VCaP (cell line): ENCODE results near the gene ANKRD55.
A peak's percentile ranks its signal among the peaks of the same experiment; 100 is the strongest.

Experiments used
- H3K27ac ChIP-seq: fragments of 450-650 bp; 2 replicates; pipeline ENCODE4 v1.5.1; 2017
- TF ChIP-seq, protein P1 (sequence below): fragments of 450-650 bp; conservative IDR thresholded peaks from 2 replicates; pipeline ENCODE4 v1.5.1; 2017; ENCODE audit warnings: mild to moderate bottlenecking, moderate library complexity

The ANKRD55 gene

DNA sequence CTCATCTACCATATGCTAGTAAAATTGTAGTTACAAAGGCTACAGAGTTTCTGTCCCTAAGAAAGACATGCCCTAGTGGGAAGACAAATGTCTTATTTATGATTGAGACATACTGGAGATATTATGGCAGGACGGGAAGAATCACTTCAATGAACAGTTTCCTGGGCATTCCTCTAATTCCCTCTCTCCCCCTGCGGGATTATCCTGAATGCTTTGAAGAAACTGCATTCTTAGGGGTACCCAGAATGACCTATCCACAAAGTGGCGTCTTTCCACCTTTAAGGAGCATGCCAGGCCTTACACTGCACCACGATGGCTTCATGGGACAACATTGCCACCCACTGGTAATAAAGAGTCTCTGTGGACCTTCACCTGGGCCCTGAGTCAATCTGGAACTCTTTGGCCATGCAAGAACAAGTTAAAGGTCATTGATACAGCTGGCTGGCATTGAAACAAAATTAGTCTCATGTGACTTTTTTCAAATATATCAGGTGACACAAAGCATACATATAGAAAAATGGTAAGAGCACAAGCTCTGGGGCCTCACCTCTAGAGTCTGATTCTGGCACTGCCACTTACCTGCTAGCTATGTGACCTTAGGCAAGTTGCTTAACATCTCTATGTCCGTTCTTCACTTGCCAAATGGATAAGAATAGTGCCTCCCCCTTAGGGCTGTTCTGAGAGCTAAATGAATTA, 32.0 kb downstream of the ANKRD55 start:
- TF ChIP-seq, protein P1, sequence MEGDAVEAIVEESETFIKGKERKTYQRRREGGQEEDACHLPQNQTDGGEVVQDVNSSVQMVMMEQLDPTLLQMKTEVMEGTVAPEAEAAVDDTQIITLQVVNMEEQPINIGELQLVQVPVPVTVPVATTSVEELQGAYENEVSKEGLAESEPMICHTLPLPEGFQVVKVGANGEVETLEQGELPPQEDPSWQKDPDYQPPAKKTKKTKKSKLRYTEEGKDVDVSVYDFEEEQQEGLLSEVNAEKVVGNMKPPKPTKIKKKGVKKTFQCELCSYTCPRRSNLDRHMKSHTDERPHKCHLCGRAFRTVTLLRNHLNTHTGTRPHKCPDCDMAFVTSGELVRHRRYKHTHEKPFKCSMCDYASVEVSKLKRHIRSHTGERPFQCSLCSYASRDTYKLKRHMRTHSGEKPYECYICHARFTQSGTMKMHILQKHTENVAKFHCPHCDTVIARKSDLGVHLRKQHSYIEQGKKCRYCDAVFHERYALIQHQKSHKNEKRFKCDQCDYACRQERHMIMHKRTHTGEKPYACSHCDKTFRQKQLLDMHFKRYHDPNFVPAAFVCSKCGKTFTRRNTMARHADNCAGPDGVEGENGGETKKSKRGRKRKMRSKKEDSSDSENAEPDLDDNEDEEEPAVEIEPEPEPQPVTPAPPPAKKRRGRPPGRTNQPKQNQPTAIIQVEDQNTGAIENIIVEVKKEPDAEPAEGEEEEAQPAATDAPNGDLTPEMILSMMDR: peak; percentile 84
- no peak overlapping the region for H3K27ac ChIP-seq

DNA sequence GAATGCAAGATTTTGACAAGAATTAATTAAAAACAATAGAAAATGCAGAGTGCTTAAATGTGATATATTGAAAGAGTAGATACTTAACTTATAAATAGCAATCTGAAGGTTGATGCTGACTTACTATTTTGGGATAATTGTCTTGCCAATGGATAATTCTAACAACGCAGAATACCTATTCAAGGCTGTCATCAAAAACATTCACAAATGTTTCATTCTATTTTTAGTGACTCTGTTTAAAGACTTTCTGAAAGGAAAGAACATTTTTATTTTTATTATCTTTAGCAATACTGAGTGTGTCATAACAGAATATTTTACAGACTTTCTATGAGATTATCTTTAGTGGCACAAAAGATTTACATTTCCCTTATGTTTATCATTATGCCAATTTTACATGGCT, 38.1 kb downstream of the ANKRD55 start:
- TF ChIP-seq, protein P1: no peak
- no peak overlapping the region for H3K27ac ChIP-seq

DNA sequence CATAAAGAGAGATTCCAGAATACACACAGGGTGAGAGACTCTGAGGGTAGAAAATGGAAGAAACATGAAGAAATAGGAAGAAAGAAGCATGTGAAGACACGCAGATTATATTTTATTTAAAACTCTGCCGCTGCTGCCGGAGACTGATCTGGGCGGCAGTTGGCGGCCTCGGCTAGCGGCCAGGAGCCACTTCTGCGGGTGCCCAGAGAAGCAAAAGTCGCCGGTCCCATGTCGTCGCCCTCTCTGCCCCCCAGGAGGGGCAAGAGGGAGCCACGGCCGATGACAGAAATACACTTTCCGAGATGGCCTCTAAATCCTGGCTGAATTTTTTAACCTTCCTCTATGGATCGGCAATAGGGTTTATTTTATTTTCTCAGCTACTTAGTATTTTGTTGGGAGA, 40.9 kb downstream of the ANKRD55 start:
- TF ChIP-seq, protein P1: no peak
- H3K27ac ChIP-seq: no peak overlapping the region

DNA sequence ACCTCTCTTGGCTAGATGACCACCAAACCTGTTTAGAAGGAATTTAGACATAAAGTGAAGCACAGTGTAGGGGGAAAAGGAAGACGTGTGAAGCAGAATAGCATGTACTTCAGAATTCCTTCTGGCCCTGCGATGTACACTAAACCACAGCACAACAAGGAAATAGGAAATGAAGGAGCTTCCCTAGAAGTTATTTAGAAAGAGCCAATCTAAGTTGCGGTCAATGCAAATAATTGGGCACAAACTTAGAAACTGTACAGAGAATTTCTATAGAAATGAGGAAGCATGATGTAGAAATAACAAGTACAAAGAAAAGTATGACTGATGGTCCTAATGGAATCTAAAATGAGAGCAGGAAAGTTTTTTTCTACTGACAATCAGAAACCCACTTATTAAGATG, 41.5 kb downstream of the ANKRD55 start:
- TF ChIP-seq, protein P1: no peak
- no peak overlapping the region for H3K27ac ChIP-seq

DNA sequence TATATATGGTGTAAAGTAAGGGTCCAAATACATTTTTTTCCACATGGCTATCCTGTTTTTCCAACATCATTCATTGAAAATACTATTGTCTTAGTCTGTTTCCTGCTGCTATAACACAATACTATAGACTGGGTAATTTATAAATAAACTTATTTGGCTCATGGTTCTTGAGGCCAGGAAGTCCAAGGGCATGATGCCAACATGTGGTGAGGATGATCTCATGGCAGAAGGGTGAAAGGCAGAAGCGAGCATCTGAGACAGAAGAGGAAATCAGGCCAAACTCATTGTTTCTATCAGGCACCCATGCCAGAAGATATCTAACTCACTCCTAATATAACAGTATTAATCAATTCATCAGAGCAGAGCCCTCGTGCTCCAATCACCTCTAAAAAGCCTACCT, 42.6 kb downstream of the ANKRD55 start:
- TF ChIP-seq, protein P1: no peak
- no peak overlapping the region for H3K27ac ChIP-seq

DNA sequence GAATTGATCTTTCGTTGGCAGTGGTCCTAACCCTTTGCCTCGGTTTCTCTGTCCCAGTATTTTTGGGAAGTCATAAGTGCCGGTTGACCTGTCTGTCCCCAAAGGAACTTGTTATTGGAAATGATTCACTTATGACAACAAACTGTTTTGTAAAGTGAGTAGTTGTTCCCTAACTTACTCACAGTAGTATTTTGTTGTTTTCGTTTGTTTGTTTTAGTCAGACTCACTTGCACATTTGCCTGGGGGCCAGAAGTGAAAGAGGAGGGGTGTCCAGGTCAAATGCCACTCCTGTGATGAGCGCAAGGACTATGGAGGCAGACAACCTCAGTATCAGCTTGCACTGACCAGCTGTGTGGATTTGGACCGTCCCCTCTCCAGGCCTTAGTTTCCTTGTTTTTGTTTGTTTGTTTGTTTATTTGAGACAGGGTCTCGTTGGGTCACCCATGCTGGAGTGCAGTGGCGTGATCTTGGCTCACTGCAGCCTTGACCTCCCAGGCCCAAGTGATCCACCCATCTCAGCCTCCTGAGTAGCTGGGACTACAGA, 47.3 kb downstream of the ANKRD55 start:
- no peak overlapping the region for H3K27ac ChIP-seq
- TF ChIP-seq, protein P1: no peak

DNA sequence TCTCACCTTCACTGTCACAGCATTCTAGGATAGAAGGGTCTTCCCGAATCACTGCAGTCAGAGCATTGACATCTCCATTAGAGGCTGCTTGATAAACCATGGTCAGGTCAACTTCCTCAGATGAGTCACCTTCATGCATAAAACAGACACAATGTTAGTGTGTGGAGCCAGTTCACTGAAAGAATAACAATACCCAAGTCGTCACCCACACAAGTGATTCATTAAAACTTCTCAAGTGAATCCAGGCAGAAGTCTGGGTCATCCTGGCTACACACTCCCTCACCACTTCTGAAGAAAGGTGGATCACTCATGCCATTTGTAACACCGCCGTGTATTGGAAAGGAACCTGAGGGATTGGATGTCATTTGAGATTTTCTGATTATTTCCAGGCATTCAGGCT, 49.6 kb downstream of the ANKRD55 start:
- H3K27ac ChIP-seq: no peak overlapping the region
- TF ChIP-seq, protein P1: no peak
